ENCODE results near the gene UBTD2.

Gene UBTD2

GRCh38 chr5:172235827-172236736 is 47.5 kb downstream of the UBTD2 start:
- no peak for DNase-seq (ENCODE audit: low read depth in 2 of 2)
- no peak for TF ChIP-seq CTCF (IDR thresholded peaks at IDR 0.05; ENCODE audit: low read depth, low read length)
- H3K4me3 ChIP-seq (replicated peaks in 1 of 2; ENCODE audit: low read depth in 2 of 2, low read length in 2 of 2), result no peak overlapping the region

GRCh38 chr5:172235132-172235780 is 48.3 kb downstream of the UBTD2 start:
- TF ChIP-seq CTCF (IDR thresholded peaks at IDR 0.05; ENCODE audit: low read depth, low read length), result no peak
- peak in 1 of 2 donors; percentile 34 for DNase-seq (ENCODE audit: low read depth in 2 of 2)

GRCh38 chr5:172234031-172234430 is 49.5 kb downstream of the UBTD2 start:
- no peak for DNase-seq (ENCODE audit: low read depth in 2 of 2)
- TF ChIP-seq CTCF (IDR thresholded peaks at IDR 0.05; ENCODE audit: low read depth, low read length), result no peak
- no peak overlapping the region for H3K4me3 ChIP-seq (replicated peaks in 1 of 2; ENCODE audit: low read depth in 2 of 2, low read length in 2 of 2)

More at GRCh38 chr5:172235132-172235780, 48.3 kb downstream of the UBTD2 start:
- H3K4me3 ChIP-seq (replicated peaks in 1 of 2; ENCODE audit: low read depth in 2 of 2, low read length in 2 of 2), result no peak overlapping the region

GRCh38 chr5:172229904-172230303 is 53.7 kb downstream of the UBTD2 start:
- H3K4me3 ChIP-seq (replicated peaks in 1 of 2; ENCODE audit: low read depth in 2 of 2, low read length in 2 of 2), result no peak overlapping the region
- TF ChIP-seq CTCF (IDR thresholded peaks at IDR 0.05; ENCODE audit: low read depth, low read length), result no peak
- DNase-seq (ENCODE audit: low read depth in 2 of 2), result no peak

GRCh38 chr5:172224996-172225395 is 58.6 kb downstream of the UBTD2 start:
- no peak for TF ChIP-seq CTCF (IDR thresholded peaks at IDR 0.05; ENCODE audit: low read depth, low read length)
- no peak for DNase-seq (ENCODE audit: low read depth in 2 of 2)
- no peak overlapping the region for H3K4me3 ChIP-seq (replicated peaks in 1 of 2; ENCODE audit: low read depth in 2 of 2, low read length in 2 of 2)

- TF ChIP-seq CTCF (IDR thresholded peaks at IDR 0.05; ENCODE audit: low read depth, low read length), result no peak
- DNase-seq (ENCODE audit: low read depth in 2 of 2), result no peak
- H3K4me3 ChIP-seq (replicated peaks in 1 of 2; ENCODE audit: low read depth in 2 of 2, low read length in 2 of 2), result no peak overlapping the region
These were observed 59.4 kb downstream of the UBTD2 start for GRCh38 chr5:172223901-172224873.

All from cardiac fibroblast (primary cell).